ENCODE results near the gene SH3BP1.
"Not testable (repeated sequence)": the region's sequence is repeated elsewhere in the genome, so short reads cannot be mapped to it uniquely, and the experiment has no call there.

SH3BP1 gene

DNA sequence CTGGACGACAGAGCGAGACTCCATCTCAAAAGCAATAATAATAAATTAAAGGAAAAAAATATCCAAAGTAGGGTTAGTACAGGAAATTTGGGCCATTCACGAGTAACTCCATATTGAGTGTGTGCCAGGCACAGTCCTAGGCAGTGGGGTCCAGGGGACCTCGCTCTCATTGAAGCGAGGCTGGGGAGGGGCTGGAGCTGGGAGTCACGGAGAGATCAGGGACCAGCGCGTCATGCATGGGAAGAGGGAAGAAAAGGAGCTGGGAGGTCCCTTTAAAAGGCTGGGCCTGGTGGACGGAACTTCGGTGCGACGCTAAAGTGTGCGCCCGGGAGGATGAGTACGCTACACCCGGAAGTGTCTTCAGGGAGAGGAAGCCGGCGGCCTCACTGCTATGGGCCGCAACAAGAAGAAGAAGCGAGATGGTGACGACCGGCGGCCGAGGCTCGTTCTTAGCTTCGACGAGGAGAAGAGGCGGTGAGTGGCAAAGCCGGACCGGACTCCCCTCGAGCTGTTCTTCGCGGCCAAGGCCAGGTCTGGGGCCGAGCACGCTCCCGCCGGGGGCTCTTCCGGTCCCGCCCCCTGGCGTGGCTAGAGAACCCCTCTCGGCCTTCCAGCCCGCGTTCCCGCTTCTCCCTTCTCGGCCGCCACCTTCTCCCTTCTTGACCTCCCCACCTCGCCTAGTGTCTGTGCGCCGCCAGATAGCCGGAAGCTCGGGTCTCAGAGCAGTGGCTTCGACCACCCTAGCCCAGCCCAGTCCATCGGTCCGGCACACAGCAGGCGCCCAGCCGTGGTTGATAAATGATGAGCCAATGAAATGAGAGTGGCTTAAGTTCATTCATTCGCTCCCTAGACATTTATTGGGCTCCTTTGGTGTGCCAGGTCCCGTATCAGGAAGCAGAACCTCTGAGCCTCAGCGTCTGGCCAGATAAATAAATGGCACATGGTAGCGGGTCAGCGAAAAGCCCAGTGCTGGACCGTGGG, 46.8 kb downstream of the SH3BP1 start, which contains the start of gene NOL12:
NOL12 (plus strand) TSS at position 342 of the 981 bp plus-strand sequence; CDS start at position 392, 50 bp downstream.
- H3K9ac ChIP-seq (ENCODE audit: low read length in 5 of 5) = peak within 1 kb of the TSS; percentile 84 to 98 (median 97)
- peak within 1 kb of the TSS; percentile 88 to 96 (median 92) for H3K4me3 ChIP-seq (ENCODE audit: low read depth in 1 of 5, low read length in 5 of 5)

DNA sequence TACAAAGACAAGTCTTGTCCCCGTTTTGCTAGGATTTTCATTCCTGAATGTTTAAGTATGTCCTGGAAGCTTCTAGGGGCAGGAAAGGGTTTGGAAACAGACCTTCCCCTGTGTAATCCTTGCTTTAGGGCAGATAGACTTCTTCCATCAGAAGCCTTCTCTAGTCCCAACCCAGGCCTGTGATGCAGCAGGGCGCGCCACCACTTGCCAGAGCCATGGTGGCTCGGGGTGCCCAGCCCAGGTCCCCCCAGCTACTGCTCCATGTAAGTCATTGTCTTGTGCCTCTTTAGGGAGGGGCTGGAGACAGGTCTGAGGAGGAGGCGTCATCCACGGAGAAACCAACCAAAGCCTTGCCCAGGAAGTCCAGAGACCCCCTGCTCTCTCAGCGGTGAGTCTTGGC, 50.9 kb downstream of the SH3BP1 start:
- H3K9me3 ChIP-seq (ENCODE audit: control insufficient read depth in 5 of 5, low read length in 5 of 5) = no peaks in the 10 kb centered on the region
- H3K27me3 ChIP-seq (ENCODE audit: control insufficient read depth in 5 of 5, insufficient read depth in 4 of 5, low read length in 5 of 5) = no peaks in the 10 kb centered on the region
- no peak overlapping the region for H3K27ac ChIP-seq (ENCODE audit: low read depth, low read length)
- H3K9ac ChIP-seq (ENCODE audit: low read length in 5 of 5) = no peak overlapping the region
- H3K36me3 ChIP-seq (ENCODE audit: control insufficient read depth in 5 of 5, insufficient read depth in 5 of 5, low read length in 5 of 5) = peaks cover 0 to 63% (median 52%) of the 10 kb centered on the region in 5 donors
- H3K4me3 ChIP-seq (ENCODE audit: low read depth in 1 of 5, low read length in 5 of 5) = no peak overlapping the region
- peaks cover 2 to 23% (median 19%) of the 10 kb centered on the region in 5 donors for H3K4me1 ChIP-seq (ENCODE audit: control insufficient read depth in 5 of 5, insufficient read depth in 5 of 5, low read length in 5 of 5)

More for the DNA sequence above, 46.8 kb downstream of the SH3BP1 start, which contains the start of gene NOL12:
- Histone ChIP-seq H3K27me3 (ENCODE audit: control insufficient read depth in 5 of 5, insufficient read depth in 4 of 5, low read length in 5 of 5) (no peaks in the 10 kb centered on the region), H3K4me1 (ENCODE audit: control insufficient read depth in 5 of 5, insufficient read depth in 5 of 5, low read length in 5 of 5) (peaks cover 6 to 29% (median 25%) of the 10 kb centered on the region in 5 donors), H3K27ac (ENCODE audit: low read depth, low read length) (peak within 1 kb of the TSS; percentile 85), H3K9me3 (ENCODE audit: control insufficient read depth in 5 of 5, low read length in 5 of 5) (no peaks in the 10 kb centered on the region), H3K36me3 (ENCODE audit: control insufficient read depth in 5 of 5, insufficient read depth in 5 of 5, low read length in 5 of 5) (peaks cover 0 to 30% (median 26%) of the 10 kb centered on the region in 5 donors)

DNA sequence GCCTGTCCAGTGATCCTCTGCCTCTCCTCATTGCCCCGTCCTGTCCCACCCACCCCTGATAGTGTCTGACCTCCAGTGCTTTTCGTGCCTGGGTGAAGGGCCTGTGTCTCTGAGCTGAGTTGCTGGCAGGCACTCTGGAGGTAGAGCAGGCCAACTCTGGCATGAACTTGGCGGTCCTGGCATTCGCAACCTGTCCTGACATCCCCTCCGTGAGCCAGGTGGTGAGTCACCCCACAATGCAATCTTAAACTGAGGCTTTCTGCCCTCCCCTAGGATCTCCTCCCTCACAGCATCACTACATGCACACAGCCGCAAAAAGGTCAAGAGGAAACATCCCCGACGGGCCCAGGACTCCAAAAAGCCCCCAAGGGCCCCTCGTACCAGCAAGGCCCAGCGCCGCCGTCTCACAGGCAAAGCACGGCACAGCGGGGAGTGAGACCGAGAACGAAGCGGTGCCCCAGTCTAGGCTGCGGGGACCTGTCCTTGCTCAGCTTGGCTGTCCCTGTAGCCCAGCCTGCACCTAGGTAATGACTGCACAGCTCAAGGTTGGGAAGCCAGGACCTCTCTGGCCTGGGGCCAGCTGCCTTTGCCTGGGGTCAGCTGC, 51.5 kb downstream of the SH3BP1 start:
- Histone ChIP-seq H3K27me3 (ENCODE audit: control insufficient read depth in 5 of 5, insufficient read depth in 4 of 5, low read length in 5 of 5) (no peaks in the 10 kb centered on the region), H3K9me3 (ENCODE audit: control insufficient read depth in 5 of 5, low read length in 5 of 5) (no peaks in the 10 kb centered on the region), H3K9ac (ENCODE audit: low read length in 5 of 5) (no peak overlapping the region), H3K4me3 (ENCODE audit: low read depth in 1 of 5, low read length in 5 of 5) (no peak overlapping the region), H3K36me3 (ENCODE audit: control insufficient read depth in 5 of 5, insufficient read depth in 5 of 5, low read length in 5 of 5) (peaks cover 0 to 63% (median 52%) of the 10 kb centered on the region in 5 donors), H3K27ac (ENCODE audit: low read depth, low read length) (no peak overlapping the region), H3K4me1 (ENCODE audit: control insufficient read depth in 5 of 5, insufficient read depth in 5 of 5, low read length in 5 of 5) (peaks cover 2 to 19% (median 15%) of the 10 kb centered on the region in 5 donors)

- Histone ChIP-seq H3K9me3 (ENCODE audit: control insufficient read depth in 5 of 5, low read length in 5 of 5) (no peaks in the 10 kb centered on the region), H3K36me3 (ENCODE audit: control insufficient read depth in 5 of 5, insufficient read depth in 5 of 5, low read length in 5 of 5) (peaks cover 0 to 63% (median 52%) of the 10 kb centered on the region in 5 donors), H3K9ac (ENCODE audit: low read length in 5 of 5) (no peak overlapping the region), H3K4me1 (ENCODE audit: control insufficient read depth in 5 of 5, insufficient read depth in 5 of 5, low read length in 5 of 5) (peaks cover 0 to 17% (median 14%) of the 10 kb centered on the region in 5 donors), H3K4me3 (ENCODE audit: low read depth in 1 of 5, low read length in 5 of 5) (no peak overlapping the region), H3K27ac (ENCODE audit: low read depth, low read length) (no peak overlapping the region), H3K27me3 (ENCODE audit: control insufficient read depth in 5 of 5, insufficient read depth in 4 of 5, low read length in 5 of 5) (no peaks in the 10 kb centered on the region)
Measured at GRCh38 chr22:37692627-37693285, 53.3 kb downstream of the SH3BP1 start.

- not testable (repeated sequence) for H3K9me3 ChIP-seq (ENCODE audit: control insufficient read depth in 5 of 5, low read length in 5 of 5)
Measured at GRCh38 chr22:37694131-37694530, 54.7 kb downstream of the SH3BP1 start.

GRCh38 chr22:37696260-37696656, 56.8 kb downstream of the SH3BP1 start:
- peaks cover 0 to 15% (median 13%) of the 10 kb centered on the region in 5 donors for H3K4me1 ChIP-seq (ENCODE audit: control insufficient read depth in 5 of 5, insufficient read depth in 5 of 5, low read length in 5 of 5)
- not testable (repeated sequence) for H3K27ac ChIP-seq (ENCODE audit: low read depth, low read length); H3K9me3 ChIP-seq (ENCODE audit: control insufficient read depth in 5 of 5, low read length in 5 of 5); H3K27me3 ChIP-seq (ENCODE audit: control insufficient read depth in 5 of 5, insufficient read depth in 4 of 5, low read length in 5 of 5)
- peak overlapping the region in 3 of 5 donors; percentile 2 to 48 (median 41) for H3K4me3 ChIP-seq (ENCODE audit: low read depth in 1 of 5, low read length in 5 of 5)
- peak overlapping the region in 1 of 5 donors; percentile 47 for H3K9ac ChIP-seq (ENCODE audit: low read length in 5 of 5)
- H3K36me3 ChIP-seq (ENCODE audit: control insufficient read depth in 5 of 5, insufficient read depth in 5 of 5, low read length in 5 of 5) = peaks cover 0 to 34% (median 26%) of the 10 kb centered on the region in 5 donors

More at GRCh38 chr22:37694131-37694530, 54.7 kb downstream of the SH3BP1 start:
- not testable (repeated sequence) for H3K27me3 ChIP-seq (ENCODE audit: control insufficient read depth in 5 of 5, insufficient read depth in 4 of 5, low read length in 5 of 5); H3K4me3 ChIP-seq (ENCODE audit: low read depth in 1 of 5, low read length in 5 of 5); H3K27ac ChIP-seq (ENCODE audit: low read depth, low read length); H3K9ac ChIP-seq (ENCODE audit: low read length in 5 of 5)
- Histone ChIP-seq H3K36me3 (ENCODE audit: control insufficient read depth in 5 of 5, insufficient read depth in 5 of 5, low read length in 5 of 5) (peaks cover 0 to 51% (median 41%) of the 10 kb centered on the region in 5 donors), H3K4me1 (ENCODE audit: control insufficient read depth in 5 of 5, insufficient read depth in 5 of 5, low read length in 5 of 5) (peaks cover 0 to 15% (median 13%) of the 10 kb centered on the region in 5 donors)

GRCh38 chr22:37696657-37697537, 57.4 kb downstream of the SH3BP1 start, which contains the start of gene TRIOBP:
Gene TRIOBP (plus strand): TSS chr22:37697048. CDS start chr22:37701366, 4,318 bp downstream.
- Histone ChIP-seq H3K4me3 (ENCODE audit: low read depth in 1 of 5, low read length in 5 of 5) (peak within 1 kb of the TSS in 3 of 5 donors; percentile 2 to 48 (median 41)), H3K9me3 (ENCODE audit: control insufficient read depth in 5 of 5, low read length in 5 of 5) (no peaks in the 10 kb centered on the region), H3K27ac (ENCODE audit: low read depth, low read length) (no peak within 1 kb of the TSS), H3K36me3 (ENCODE audit: control insufficient read depth in 5 of 5, insufficient read depth in 5 of 5, low read length in 5 of 5) (peaks cover 0 to 27% (median 20%) of the 10 kb centered on the region in 5 donors), H3K9ac (ENCODE audit: low read length in 5 of 5) (peak within 1 kb of the TSS in 1 of 5 donors; percentile 47), H3K27me3 (ENCODE audit: control insufficient read depth in 5 of 5, insufficient read depth in 4 of 5, low read length in 5 of 5) (no peaks in the 10 kb centered on the region), H3K4me1 (ENCODE audit: control insufficient read depth in 5 of 5, insufficient read depth in 5 of 5, low read length in 5 of 5) (peaks cover 0 to 15% (median 13%) of the 10 kb centered on the region in 5 donors)

GRCh38 chr22:37697538-37697835, 58.0 kb downstream of the SH3BP1 start:
- Histone ChIP-seq H3K4me3 (ENCODE audit: low read depth in 1 of 5, low read length in 5 of 5) (no peak overlapping the region), H3K9me3 (ENCODE audit: control insufficient read depth in 5 of 5, low read length in 5 of 5) (no peaks in the 10 kb centered on the region), H3K4me1 (ENCODE audit: control insufficient read depth in 5 of 5, insufficient read depth in 5 of 5, low read length in 5 of 5) (peaks cover 0 to 15% (median 13%) of the 10 kb centered on the region in 5 donors), H3K27ac (ENCODE audit: low read depth, low read length) (no peak overlapping the region), H3K9ac (ENCODE audit: low read length in 5 of 5) (no peak overlapping the region), H3K27me3 (ENCODE audit: control insufficient read depth in 5 of 5, insufficient read depth in 4 of 5, low read length in 5 of 5) (no peaks in the 10 kb centered on the region), H3K36me3 (ENCODE audit: control insufficient read depth in 5 of 5, insufficient read depth in 5 of 5, low read length in 5 of 5) (peaks cover 0 to 21% (median 15%) of the 10 kb centered on the region in 5 donors)

All from subcutaneous abdominal adipose tissue (tissue), 5 donors.